Fibroblast of lung (primary cell): ENCODE data around the gene CNTNAP1. TPM values are rescaled to one million over a fixed set of nuclear protein-coding genes. Genes with fewer than 3 reads are reported as not detected.

Experiments
- DNase-seq, 2 donors: peaks; one replicate each; pipeline versions ENCODE4 v3.0.0 to v3.0.0-alpha.2; 2010; ENCODE audit warnings: low read depth in 2 of 2
- H2AFZ ChIP-seq: 2 replicates; pipeline ENCODE4 v1.5.1; 2012; ENCODE audit warnings: low read length, control low read depth, inconsistent platforms
- H3K27ac ChIP-seq: 2 replicates; pipeline ENCODE4 v1.5.1; 2011; ENCODE audit warnings: low read length, control low read depth; ENCODE audit not compliant: insufficient read depth
- H3K27me3 ChIP-seq: 2 replicates; pipeline ENCODE4 v1.5.1; 2011; ENCODE audit warnings: mild to moderate bottlenecking, low read length; ENCODE audit not compliant: control insufficient read depth, insufficient read depth
- H3K36me3 ChIP-seq: 2 replicates; pipeline ENCODE4 v1.5.1; 2011; ENCODE audit warnings: low read length; ENCODE audit not compliant: control insufficient read depth, insufficient read depth
- H3K4me1 ChIP-seq: 2 replicates; pipeline ENCODE4 v1.5.1; 2011; ENCODE audit warnings: low read length; ENCODE audit not compliant: control insufficient read depth, insufficient read depth; ENCODE audit errors: extremely low read depth
- H3K4me2 ChIP-seq: 2 replicates; pipeline ENCODE4 v1.5.1; 2011; ENCODE audit warnings: low read length, control low read depth; ENCODE audit not compliant: insufficient read depth; ENCODE audit errors: extremely low read depth
- H3K4me3 ChIP-seq, 4 experiments: fragments of 200-600 bp in 1 of 4; sonication (generic) in 1 of 4; replicated peaks in 1 of 4; 2 replicates each; pipeline ENCODE4 v1.5.1; 2011 to 2016; ENCODE audit warnings: low read length in 4 of 4, low read depth in 3 of 4, mild to moderate bottlenecking in 3 of 4, control low read depth in 2 of 4, inconsistent platforms in 1 of 4, mixed read lengths in 1 of 4; ENCODE audit not compliant: insufficient read depth in 1 of 4; ENCODE audit errors: control extremely low read depth in 1 of 4
- H3K79me2 ChIP-seq: 2 replicates; pipeline ENCODE4 v1.5.1; 2012; ENCODE audit warnings: mild to moderate bottlenecking, low read length, inconsistent platforms; ENCODE audit not compliant: control insufficient read depth, insufficient read depth
- H3K9ac ChIP-seq: 2 replicates; pipeline ENCODE4 v1.5.1; 2011; ENCODE audit warnings: mild to moderate bottlenecking, low read length, control low read depth; ENCODE audit not compliant: insufficient read depth
- H3K9me3 ChIP-seq: 2 replicates; pipeline ENCODE4 v1.5.1; 2012; ENCODE audit warnings: low read depth, low read length; ENCODE audit not compliant: control insufficient read depth, insufficient read depth
- H4K20me1 ChIP-seq: 2 replicates; pipeline ENCODE4 v1.5.1; 2011; ENCODE audit warnings: low read length; ENCODE audit not compliant: control insufficient read depth, insufficient read depth; ENCODE audit errors: extremely low read depth
- EZH2 ChIP-seq: IDR thresholded peaks from 2 replicates; pipeline ENCODE4 v1.5.1; 2012; ENCODE audit warnings: low read length, control low read depth, mild to moderate bottlenecking; ENCODE audit errors: missing control alignments
- polyA plus RNA-seq, 2 donors: library from polyadenylated mRNA; depleted of rRNA in 1 of 2; stranded (reverse) in 1 of 2; unstranded in 1 of 2; fragments of >200 nt; gene quantifications; 2 replicates each; pipeline ENCODE4 v1.2.1, GENCODE V29; 2011 to 2012; ENCODE audit warnings: missing spikeins in 1 of 2
- total RNA-seq: library from RNA; depleted of rRNA; stranded (reverse); fragments of >200 nt; gene quantifications from 2 replicates; pipeline ENCODE4 v1.2.1, GENCODE V29; 2014
- TF ChIP-seq, protein P1 (sequence below), 2 donors: IDR thresholded peaks in 1 of 2; conservative IDR thresholded peaks in 1 of 2; 1 replicate in 1 of 2; 2 replicates in 1 of 2; pipeline ENCODE4 v1.5.1; 2011 to 2012; ENCODE audit warnings: low read length in 2 of 2, control low read depth in 1 of 2, inconsistent platforms in 1 of 2, low read depth in 1 of 2, mild to moderate bottlenecking in 1 of 2

Gene CNTNAP1
- total and polyA plus RNA-seq, 2 donors (not counting 1 experiment from before 2014, with no cell fraction given) = 39.4 to 40.1 TPM

DNA sequence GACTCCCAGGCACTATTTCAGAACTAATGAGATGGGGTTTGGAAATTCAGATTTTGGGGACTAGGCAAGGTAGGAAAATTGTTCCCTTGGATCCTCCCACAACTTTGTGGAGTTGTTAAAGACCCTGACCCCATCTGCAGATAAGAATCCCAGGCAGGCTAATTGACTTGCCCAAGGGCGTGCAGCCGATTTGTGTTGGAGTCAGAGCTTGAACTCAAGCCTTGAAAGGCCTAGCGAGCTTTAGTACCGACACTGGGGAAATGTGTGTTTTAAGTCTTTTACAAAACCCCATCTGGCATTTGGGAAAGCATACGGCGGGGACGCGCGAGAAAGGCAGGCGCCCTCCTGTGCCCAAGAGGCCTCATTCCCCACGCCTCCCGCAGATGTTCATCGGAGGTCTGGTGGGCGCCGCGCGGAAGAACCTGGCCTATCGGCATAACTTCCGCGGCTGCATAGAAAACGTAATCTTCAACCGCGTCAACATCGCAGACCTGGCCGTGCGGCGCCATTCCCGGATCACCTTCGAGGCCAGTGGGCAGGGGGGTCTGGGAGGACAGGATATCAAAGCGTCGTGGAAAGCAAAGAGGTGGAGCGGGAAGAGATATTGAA, 4.3 kb downstream of the CNTNAP1 start:
- Histone ChIP-seq H3K9me3 (no peaks in the 10 kb centered on the region), H3K4me2 (no peak overlapping the region), H3K36me3 (peaks cover 22% of the 10 kb centered on the region), H3K27me3 (no peaks in the 10 kb centered on the region), H3K4me3 (no peak overlapping the region), H3K4me1 (peaks cover 10% of the 10 kb centered on the region), H3K79me2 (no peaks in the 10 kb centered on the region), H3K27ac (no peak overlapping the region), H2AFZ (no peak overlapping the region), H3K9ac (no peak overlapping the region), H4K20me1 (no peaks in the 10 kb centered on the region)
- no peak for DNase-seq
- TF ChIP-seq, protein P1, sequence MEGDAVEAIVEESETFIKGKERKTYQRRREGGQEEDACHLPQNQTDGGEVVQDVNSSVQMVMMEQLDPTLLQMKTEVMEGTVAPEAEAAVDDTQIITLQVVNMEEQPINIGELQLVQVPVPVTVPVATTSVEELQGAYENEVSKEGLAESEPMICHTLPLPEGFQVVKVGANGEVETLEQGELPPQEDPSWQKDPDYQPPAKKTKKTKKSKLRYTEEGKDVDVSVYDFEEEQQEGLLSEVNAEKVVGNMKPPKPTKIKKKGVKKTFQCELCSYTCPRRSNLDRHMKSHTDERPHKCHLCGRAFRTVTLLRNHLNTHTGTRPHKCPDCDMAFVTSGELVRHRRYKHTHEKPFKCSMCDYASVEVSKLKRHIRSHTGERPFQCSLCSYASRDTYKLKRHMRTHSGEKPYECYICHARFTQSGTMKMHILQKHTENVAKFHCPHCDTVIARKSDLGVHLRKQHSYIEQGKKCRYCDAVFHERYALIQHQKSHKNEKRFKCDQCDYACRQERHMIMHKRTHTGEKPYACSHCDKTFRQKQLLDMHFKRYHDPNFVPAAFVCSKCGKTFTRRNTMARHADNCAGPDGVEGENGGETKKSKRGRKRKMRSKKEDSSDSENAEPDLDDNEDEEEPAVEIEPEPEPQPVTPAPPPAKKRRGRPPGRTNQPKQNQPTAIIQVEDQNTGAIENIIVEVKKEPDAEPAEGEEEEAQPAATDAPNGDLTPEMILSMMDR (conservative IDR thresholded peaks at IDR 0.05 in 1 of 2, IDR thresholded peaks at IDR 0.05 in 1 of 2; ENCODE audit: low read depth in 1 of 2, low read length in 2 of 2) = no peak
- TF ChIP-seq EZH2 = no peak

DNA sequence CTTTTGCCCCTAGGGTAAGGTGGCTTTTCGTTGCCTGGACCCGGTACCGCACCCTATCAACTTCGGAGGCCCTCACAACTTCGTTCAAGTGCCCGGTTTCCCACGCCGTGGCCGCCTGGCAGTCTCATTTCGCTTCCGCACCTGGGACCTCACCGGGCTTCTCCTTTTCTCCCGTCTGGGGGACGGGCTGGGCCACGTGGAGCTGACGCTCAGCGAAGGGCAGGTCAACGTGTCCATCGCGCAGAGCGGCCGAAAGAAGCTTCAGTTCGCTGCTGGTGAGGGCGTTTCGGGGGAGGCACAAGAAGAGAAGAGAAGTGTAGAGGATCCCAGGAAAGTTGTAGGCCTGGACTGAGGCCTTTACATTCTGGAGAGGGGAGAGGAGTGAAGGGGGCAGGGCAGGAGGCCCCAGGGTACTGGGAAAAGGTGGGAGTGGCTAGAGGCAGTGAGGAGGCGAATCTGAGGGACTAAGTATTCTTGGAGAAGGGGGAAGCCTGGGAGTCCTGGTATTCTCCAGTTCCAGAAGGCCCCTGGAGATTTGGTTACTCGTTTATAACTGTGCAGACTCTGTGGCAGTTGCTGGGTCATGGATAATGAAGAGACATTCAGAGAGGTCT, 5.5 kb downstream of the CNTNAP1 start:
- Histone ChIP-seq H3K9me3 (no peaks in the 10 kb centered on the region), H3K27ac (no peak overlapping the region), H3K27me3 (no peaks in the 10 kb centered on the region), H4K20me1 (no peaks in the 10 kb centered on the region), H3K4me2 (no peak overlapping the region), H3K4me1 (peaks cover 5% of the 10 kb centered on the region), H3K36me3 (peaks cover 29% of the 10 kb centered on the region), H3K79me2 (no peaks in the 10 kb centered on the region), H3K9ac (no peak overlapping the region), H3K4me3 (no peak overlapping the region), H2AFZ (no peak overlapping the region)
- no peak for DNase-seq
- TF ChIP-seq, protein P1 (conservative IDR thresholded peaks at IDR 0.05 in 1 of 2, IDR thresholded peaks at IDR 0.05 in 1 of 2; ENCODE audit: low read depth in 1 of 2, low read length in 2 of 2) = no peak
- TF ChIP-seq EZH2 = no peak

DNA sequence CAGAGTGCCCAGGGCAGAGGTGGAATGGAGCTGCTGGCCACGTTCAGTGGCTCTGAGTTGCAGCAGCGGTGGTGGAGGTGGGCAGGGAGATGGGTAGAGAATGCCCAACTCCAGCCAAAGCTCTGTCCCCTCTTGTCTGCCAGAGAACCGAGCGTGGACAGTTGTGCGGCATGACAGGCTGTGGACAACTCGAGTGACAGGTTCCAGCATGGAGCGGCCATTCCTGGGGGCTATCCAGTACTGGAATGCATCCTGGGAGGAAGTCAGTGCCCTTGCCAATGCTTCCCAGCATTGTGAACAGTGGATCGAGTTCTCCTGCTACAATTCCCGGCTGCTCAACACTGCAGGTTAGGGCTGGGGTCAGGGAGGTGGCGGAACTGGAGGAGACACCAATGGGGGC, 8.3 kb downstream of the CNTNAP1 start:
- H2AFZ ChIP-seq = no peak overlapping the region
- no peak overlapping the region for H3K27ac ChIP-seq
- no peaks in the 10 kb centered on the region for H3K79me2 ChIP-seq
- no peak overlapping the region for H3K9ac ChIP-seq
- no peaks in the 10 kb centered on the region for H4K20me1 ChIP-seq
- no peak for DNase-seq
- H3K27me3 ChIP-seq = no peaks in the 10 kb centered on the region
- TF ChIP-seq, protein P1 (conservative IDR thresholded peaks at IDR 0.05 in 1 of 2, IDR thresholded peaks at IDR 0.05 in 1 of 2; ENCODE audit: low read depth in 1 of 2, low read length in 2 of 2) = no peak
- no peak for TF ChIP-seq EZH2
- no peaks in the 10 kb centered on the region for H3K4me1 ChIP-seq
- H3K9me3 ChIP-seq = no peaks in the 10 kb centered on the region
- H3K4me2 ChIP-seq = no peak overlapping the region
- peaks cover 25% of the 10 kb centered on the region for H3K36me3 ChIP-seq
- H3K4me3 ChIP-seq = no peak overlapping the region
